C4-2B (cell line): ENCODE results near the gene MAP4K5.
"Not testable (repeated sequence)": the region's sequence is repeated elsewhere in the genome, so short reads cannot be mapped to it uniquely, and the experiment has no call there.

Source experiments
- H3K27ac ChIP-seq: fragments of 450-650 bp; 2 replicates; pipeline ENCODE4 v1.5.1; 2017
- ZFX ChIP-seq: fragments of 450-650 bp; IDR thresholded peaks from 2 replicates; pipeline ENCODE4 v1.6.1; 2017
- TF ChIP-seq, protein P1 (sequence below): fragments of 450-650 bp; conservative IDR thresholded peaks from 2 replicates; pipeline ENCODE4 v1.5.1; 2017; ENCODE audit warnings: mild to moderate bottlenecking

Gene MAP4K5

GRCh38 chr14:50560931-50561285 lies 28.5 kb upstream of the MAP4K5 start:
- H3K27ac ChIP-seq = peak overlapping the region; percentile 17; the same call in 1 of the 2 replicates
- TF ChIP-seq ZFX = no peak
- TF ChIP-seq, protein P1, sequence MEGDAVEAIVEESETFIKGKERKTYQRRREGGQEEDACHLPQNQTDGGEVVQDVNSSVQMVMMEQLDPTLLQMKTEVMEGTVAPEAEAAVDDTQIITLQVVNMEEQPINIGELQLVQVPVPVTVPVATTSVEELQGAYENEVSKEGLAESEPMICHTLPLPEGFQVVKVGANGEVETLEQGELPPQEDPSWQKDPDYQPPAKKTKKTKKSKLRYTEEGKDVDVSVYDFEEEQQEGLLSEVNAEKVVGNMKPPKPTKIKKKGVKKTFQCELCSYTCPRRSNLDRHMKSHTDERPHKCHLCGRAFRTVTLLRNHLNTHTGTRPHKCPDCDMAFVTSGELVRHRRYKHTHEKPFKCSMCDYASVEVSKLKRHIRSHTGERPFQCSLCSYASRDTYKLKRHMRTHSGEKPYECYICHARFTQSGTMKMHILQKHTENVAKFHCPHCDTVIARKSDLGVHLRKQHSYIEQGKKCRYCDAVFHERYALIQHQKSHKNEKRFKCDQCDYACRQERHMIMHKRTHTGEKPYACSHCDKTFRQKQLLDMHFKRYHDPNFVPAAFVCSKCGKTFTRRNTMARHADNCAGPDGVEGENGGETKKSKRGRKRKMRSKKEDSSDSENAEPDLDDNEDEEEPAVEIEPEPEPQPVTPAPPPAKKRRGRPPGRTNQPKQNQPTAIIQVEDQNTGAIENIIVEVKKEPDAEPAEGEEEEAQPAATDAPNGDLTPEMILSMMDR = no peak

GRCh38 chr14:50559990-50560930 lies 27.9 kb upstream of the MAP4K5 start, which contains the start of gene ATL1:
TSS of gene ATL1 (plus strand) at chr14:50560145. CDS start at chr14:50560266, 121 bp downstream.
- TF ChIP-seq, protein P1 = no peak
- TF ChIP-seq ZFX = no peak
- H3K27ac ChIP-seq = peak within 1 kb of the TSS; percentile 17; the same call in 1 of the 2 replicates

DNA sequence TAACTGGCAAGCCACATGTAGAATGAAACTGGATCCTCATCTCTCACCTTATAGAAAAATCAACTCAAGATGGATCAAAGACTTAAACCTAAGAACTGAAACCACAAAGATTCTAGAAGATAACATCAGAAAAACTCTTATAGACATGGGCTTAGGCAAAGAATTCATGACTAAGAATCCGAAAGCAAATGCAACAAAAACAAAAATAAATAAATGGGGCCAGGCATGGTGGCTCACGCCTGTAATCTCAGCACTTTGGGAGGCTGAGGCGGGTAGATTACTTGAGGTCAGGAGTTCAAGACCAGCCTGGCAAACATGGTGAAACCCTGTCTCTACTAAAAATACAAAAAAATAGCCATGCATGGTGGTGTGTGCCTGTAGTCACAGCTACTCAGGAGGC lies 20.4 kb upstream of the MAP4K5 start:
- not testable (repeated sequence) for H3K27ac ChIP-seq

- no peak overlapping the region for H3K27ac ChIP-seq
- TF ChIP-seq, protein P1 = no peak
- no peak for TF ChIP-seq ZFX
These were observed 19.5 kb upstream of the MAP4K5 start for GRCh38 chr14:50551877-50552276.

DNA sequence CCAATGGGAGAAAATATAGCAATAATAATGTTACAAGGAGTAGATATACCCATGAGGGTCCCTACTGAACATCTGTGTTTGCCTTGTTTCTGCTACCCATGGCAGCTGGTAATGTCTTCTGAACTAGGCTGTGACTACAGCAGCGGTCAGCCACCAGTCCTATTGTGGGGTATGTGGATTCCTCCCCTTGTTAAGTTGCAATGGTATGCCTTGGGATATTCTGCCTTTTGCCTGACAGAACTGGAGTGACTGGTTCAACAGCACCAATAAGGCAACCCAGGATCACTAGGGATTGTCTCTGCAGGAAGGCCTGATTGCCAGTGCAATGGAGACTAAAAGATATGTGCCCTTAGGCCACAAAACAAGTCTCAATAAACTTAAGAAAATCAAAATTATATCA lies 17.9 kb upstream of the MAP4K5 start:
- no peak for TF ChIP-seq ZFX
- TF ChIP-seq, protein P1 = no peak
- H3K27ac ChIP-seq = no peak overlapping the region

GRCh38 chr14:50545618-50546017 lies 13.2 kb upstream of the MAP4K5 start:
- no peak for TF ChIP-seq ZFX
- TF ChIP-seq, protein P1 = no peak
- no peak overlapping the region for H3K27ac ChIP-seq

DNA sequence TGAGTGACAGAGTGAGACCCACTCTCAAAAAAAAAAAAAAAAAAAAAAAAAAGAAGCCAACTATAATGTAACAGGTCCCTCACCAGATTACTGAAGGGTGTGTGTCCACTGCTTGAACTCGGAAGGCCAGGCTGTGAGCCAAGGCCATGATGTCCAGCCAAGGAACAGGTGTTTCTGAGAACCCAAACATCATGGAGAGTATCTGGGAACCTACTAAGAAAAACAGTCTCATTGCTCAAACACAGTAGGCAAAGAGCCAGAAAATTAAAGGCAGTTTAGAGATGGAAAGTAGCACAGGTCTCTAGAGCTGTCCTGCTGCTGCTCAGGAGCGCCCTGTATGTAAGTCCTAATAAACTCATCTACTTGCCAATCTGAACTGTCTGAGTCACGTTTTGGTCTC lies 12.5 kb upstream of the MAP4K5 start:
- TF ChIP-seq, protein P1 = no peak
- no peak for TF ChIP-seq ZFX
- H3K27ac ChIP-seq = no peak overlapping the region
